NCI-H1092 (cell line): ENCODE data around the gene CLCF1.
"Not testable (repeated sequence)": the region's sequence is repeated elsewhere in the genome, so short reads cannot be mapped to it uniquely, and the experiment has no call there.

Experiments used
- DNase-seq: peaks from one replicate; lab custom pipeline; 2025; lab: John Stamatoyannopoulos, UW

Gene CLCF1

DNA sequence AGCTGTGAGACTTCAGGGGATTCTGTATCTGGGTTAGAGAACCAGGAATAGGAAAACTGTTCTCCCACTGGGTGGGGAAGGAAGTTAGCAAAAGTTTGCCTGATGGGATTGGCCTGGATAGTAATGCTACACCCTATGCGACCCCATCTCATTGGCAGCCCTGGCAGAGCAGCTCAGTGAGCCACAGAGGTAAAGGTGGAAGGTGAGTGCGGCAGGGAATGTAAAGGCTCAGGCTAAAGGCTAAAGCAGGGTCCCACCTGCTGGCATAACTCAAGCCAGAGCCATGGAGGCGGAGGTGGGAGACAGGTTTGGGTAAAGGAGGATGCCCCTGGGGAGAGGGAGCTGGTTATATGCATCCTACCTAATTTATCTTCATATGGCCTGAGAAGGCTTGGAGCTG is 51.3 kb downstream of the CLCF1 start:
- no peak for DNase-seq

DNA sequence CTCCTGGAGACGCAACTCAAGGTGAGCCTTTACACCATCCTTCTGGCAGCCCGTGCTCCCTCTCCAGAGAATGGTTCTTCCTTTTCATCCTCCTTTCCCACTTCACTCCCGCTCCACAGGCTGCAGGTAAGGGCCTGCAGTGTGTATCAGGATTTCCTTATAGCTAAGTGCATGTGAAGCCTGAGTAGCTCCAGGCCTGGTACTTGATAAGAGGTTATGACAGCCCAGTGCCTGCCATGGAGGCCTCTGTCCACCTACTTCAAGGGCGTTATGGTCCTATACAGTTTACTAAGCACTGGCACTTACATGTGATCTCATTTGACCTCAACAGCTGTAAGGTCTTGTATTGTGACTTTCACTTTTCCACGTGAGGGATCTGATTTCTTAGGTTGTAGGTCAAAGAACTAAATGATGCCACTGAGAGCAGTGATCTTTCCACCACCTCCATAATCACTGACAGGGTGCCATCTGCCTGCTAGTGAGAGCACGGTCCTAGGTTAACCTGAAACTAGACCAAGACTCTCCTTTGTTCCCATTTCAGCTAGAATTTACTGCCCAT is 52.0 kb downstream of the CLCF1 start:
- DNase-seq, result no peak

DNA sequence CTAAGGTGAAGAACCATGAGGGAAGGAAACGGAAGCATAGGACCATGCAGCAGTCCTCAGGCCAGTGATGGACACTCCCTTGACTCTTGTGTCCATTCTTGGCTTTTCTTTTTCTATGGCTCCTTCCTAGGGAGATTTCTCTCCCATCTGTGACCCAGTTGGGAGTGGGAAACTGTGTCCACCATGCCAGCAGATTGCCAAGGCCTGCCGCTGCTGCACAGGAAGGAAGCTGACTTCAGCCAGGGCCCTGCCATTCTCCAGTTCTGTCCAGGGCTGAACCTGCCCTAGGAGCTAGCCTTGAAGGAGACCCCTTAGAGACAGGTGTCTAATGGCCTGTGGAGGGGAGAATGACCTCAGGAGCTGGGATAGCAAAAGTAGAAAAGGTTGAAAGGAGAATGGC is 52.7 kb downstream of the CLCF1 start:
- DNase-seq, result no peak

DNA sequence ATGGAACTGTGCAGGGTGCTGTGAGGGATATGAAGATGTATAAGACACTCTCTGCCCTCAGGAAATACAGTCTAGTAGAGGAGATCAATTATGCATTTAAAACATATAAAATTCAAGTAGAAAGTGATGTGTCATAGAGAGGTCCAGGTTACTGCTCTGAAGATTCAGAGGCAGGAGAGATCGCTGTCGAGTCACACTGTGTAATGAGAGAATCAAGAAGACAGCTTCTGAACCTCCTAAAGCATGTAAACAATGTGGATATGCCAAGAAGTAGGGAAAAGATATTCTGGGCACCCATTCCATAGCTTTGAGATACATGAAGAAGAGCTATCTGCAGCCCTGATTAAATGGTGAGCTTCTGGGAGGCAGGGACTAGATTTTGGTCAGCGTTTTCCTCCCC is 53.4 kb downstream of the CLCF1 start:
- DNase-seq, result no peak

DNA sequence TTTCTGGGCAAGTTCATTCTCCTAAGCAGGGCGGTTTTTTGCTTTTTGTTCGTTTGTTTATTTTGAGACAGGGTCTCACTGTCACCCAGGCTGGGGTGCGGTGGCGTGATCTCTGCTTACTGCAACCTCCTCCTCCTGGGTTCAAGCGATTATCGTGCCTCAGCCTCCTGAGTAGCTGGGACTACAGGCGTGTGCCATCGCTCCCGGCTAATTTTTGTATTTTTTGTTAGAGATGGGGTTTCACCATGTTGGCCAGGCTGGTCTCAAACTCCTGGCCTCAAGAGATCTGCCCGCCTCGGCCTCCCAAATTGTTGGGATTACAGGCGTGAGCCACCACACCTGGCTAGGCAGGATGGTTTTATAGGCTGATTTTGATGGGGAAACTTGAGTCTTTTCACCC is 54.5 kb downstream of the CLCF1 start:
- not testable (repeated sequence) for DNase-seq

DNA sequence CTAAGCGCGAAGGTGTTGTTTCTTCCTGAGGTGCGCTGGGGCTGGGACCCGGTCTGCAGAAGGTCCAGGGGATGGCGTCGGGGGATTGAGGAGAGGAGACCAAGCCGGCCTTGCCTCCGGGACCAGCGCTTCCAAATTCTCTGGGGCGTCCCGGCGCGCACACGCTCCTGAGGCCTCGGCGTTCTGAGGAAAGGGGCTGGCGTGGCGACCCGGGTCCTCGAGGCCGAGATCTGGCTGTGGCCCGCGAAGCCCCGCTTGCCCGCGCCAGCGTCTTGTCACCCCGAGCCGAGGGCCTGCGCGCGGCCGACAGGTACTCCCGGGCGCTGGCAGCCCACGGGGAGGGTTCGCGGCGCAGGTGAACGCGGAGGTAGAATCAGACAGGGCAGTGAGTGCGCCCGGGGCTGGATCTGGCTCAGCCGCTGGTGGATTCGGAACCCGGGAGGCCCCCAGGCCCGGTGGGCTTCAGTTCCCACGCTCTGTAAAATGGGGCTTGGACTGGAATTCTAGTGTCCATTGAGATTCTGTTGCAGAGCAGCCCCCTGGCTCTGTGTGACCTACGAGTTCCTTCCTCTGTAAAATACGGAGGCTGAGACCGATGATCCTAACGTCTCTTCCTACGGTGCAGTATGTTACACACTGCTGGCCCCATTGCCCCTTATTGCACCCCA is 55.4 kb downstream of the CLCF1 start:
- DNase-seq, result no peak

DNA sequence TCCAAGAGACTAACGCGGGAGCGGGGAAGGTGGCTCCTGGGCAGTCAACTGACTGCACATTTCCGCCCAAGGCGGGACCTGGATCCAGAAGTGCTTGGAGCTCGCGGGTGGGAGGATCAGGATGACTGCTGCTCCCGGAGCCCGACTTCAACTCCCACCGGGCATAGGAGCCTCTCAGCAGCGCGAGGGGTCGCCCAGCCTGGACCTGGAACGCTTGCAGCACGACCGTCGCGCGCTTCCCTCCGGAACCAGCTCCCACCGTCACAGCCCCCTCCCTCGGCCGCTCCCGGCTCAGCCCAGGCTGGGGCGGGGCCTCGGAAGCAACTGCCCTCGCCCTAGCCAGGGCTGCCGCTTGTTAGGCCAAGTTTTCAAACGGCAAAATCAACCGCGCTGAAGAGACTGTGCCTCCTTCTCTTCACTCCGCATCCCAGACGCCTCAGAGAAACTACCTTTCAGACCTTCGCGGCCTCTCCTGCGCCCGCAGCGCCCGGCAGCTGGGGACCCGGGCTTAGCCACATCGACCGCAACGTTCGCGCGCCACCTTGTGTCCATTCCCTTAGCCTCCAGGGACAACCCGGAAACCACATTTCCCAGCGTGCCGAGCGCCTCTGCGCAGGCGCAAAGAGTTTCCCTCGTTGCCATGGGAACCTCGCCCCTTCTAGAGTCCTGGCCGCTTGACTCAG is 56.1 kb downstream of the CLCF1 start:
- peak; percentile 99 for DNase-seq

DNA sequence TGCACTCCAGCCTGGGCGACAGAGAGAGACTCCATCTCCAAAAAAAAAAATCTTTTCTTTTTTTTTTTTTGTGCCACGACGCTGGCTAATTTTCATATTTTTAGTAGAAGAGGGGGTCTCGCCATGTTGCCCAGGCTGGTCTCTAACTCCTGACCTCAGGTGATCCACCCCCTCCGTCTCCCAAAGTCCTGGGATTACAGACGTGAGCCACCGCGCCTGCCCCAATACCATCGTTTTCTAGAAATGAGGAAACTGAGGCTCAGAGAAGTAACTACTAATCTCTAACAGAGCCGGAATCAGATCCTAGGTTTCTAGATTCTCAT is 56.6 kb downstream of the CLCF1 start:
- no peak for DNase-seq

DNA sequence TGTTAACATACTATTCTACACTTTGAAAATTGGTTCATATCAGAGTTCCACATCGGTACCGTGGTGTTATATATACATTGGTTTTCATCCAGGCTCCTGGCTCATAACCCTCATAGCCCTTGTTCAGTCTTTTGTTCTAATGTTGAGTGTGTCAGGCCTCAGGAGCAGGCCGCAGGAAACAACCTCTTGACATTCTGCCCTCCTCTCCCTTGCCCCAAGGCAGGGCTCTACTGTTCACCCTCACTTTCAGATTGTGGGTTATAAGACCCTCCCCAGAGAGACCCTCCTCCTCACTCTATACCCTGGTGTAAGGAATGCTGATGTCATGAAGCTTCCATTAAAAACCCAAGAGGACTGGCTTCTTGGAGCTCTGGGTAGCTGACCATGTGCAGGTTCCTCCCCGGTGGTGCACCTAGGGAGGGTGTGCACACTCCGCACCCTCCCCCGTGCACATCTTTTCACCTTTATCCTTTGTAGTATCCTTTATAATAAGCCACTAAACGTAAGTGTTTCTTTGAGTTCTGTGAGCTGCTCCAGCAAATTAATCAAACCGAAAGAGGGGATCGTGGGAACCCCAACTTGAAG is 58.0 kb downstream of the CLCF1 start:
- DNase-seq, result no peak

DNA sequence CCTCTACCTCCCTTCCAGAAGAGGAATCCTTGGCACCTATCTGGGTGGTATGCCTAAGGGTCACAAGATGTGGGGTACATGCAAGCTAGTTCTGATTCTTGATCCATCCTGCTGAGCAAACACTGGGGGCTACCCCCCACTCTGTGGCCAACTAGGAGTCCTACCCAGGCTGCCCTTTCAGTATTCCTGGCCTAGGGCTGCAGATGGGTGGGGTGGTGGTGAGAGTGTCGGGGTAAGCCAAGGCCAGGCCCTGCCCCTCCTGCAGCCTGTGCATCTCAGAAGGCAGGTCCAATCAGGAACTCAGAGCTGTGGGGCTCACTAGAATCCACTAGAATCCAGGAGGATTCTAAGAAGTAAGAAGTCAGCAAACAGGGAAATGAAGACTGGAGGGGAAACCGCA is 59.2 kb downstream of the CLCF1 start:
- no peak for DNase-seq
